Measurements from ENCODE around the gene SLC25A22. TPM values are rescaled to one million over a fixed set of nuclear protein-coding genes. Genes with fewer than 3 reads are reported as not detected.

Gene SLC25A22
- total and polyA plus RNA-seq, 10 of the 15 experiments (the other 5 are each of a cell fraction or from before 2014, with no cell fraction given): 0.27 to 27.0 (median 8.2) TPM

GRCh38 chr11:747158-748006 lies 50.7 kb downstream of the SLC25A22 start, which contains the start of gene TALDO1 (continued):
- TF ChIP-seq RELB (IDR thresholded peaks at IDR 0.05; ENCODE audit: low read depth) (no peak), PAX8 (IDR thresholded peaks at IDR 0.05) (no peak), ZBED1 (IDR thresholded peaks at IDR 0.05; ENCODE audit: borderline replicate concordance) (no peak), RELA (IDR thresholded peaks at IDR 0.05; ENCODE audit: borderline replicate concordance, partially characterized antibody) (peak; percentile 11), ZNF687 (IDR thresholded peaks at IDR 0.05) (peak; percentile 60; the same call in 1 of the 2 replicates), ATF7 (IDR thresholded peaks at IDR 0.05; ENCODE audit: low read depth) (no peak), SUPT20H (IDR thresholded peaks at IDR 0.05; ENCODE audit: borderline replicate concordance, control insufficient read depth, low read depth, low read length) (no peak), ZBTB4 (CRISPR knock-in tag; IDR thresholded peaks at IDR 0.05) (no peak), RAD21 (IDR thresholded peaks at IDR 0.05; ENCODE audit: insufficient read depth, low read depth, low read length) (no peak), TARDBP (IDR thresholded peaks at IDR 0.05; ENCODE audit: borderline replicate concordance) (no peak), TAF1 (IDR thresholded peaks at IDR 0.05; ENCODE audit: borderline replicate concordance, low read depth, low read length) (peak; percentile 62; the same call in 1 of the 2 replicates), NR2F1 (conservative IDR thresholded peaks at IDR 0.05) (0 out of 2 replicates have a peak, but pooled peaks have one; percentile 41), ZNF217 (IDR thresholded peaks at IDR 0.05) (no peak), RUNX3 (IDR thresholded peaks at IDR 0.05; ENCODE audit: low read length) (peak; percentile 31; the same call in 1 of the 2 replicates), ELK1 (IDR thresholded peaks at IDR 0.05; ENCODE audit: low read depth, low read length) (no peak), SMARCA5 (IDR thresholded peaks at IDR 0.05) (peak; percentile 91)
